CD4-positive, alpha-beta T cell treated with Interleukin-10 for 1 hour (primary cell): Measurements from ENCODE around the gene LANCL3.
"Not testable (repeated sequence)": the region's sequence is repeated elsewhere in the genome, so short reads cannot be mapped to it uniquely, and the experiment has no call there.

ENCODE experiments used
- DNase-seq: peaks from one replicate; pipeline ENCODE4 v3.0.0-alpha.2; 2020

LANCL3 gene

GRCh38 chrX:37638047-37638446 lies 66.6 kb downstream of the LANCL3 start:
- DNase-seq = no peak

DNA sequence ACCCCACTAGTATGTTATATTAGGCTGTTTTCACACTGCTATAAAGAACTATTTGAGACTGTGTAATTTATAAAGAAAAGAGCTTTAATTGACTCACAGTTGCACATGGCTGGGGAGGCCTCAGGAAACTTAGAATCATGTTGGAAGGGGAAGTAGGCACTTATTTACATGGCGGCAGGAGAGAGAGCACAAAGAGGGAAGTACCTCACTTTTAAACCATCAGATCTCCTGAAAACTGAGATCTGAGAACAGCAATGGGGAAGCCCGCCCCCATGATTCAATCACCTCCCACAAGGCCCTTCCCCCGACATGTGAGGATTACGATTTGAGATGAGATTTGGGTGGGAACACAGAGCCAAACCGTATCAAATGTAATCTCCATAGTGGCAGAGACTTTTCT lies 68.7 kb downstream of the LANCL3 start:
- DNase-seq = no peak

- no peak for DNase-seq
Observed at GRCh38 chrX:37641859-37642258, 70.4 kb downstream of the LANCL3 start.

GRCh38 chrX:37644381-37645305 lies 73.2 kb downstream of the LANCL3 start:
- no peak for DNase-seq

GRCh38 chrX:37646254-37646653 lies 74.8 kb downstream of the LANCL3 start:
- DNase-seq = no peak

GRCh38 chrX:37650879-37651278 lies 79.4 kb downstream of the LANCL3 start:
- DNase-seq = not testable (repeated sequence)

- DNase-seq = no peak
Observed at GRCh38 chrX:37651921-37652452, 80.5 kb downstream of the LANCL3 start.

GRCh38 chrX:37652589-37653231 lies 81.2 kb downstream of the LANCL3 start:
- DNase-seq = no peak

DNA sequence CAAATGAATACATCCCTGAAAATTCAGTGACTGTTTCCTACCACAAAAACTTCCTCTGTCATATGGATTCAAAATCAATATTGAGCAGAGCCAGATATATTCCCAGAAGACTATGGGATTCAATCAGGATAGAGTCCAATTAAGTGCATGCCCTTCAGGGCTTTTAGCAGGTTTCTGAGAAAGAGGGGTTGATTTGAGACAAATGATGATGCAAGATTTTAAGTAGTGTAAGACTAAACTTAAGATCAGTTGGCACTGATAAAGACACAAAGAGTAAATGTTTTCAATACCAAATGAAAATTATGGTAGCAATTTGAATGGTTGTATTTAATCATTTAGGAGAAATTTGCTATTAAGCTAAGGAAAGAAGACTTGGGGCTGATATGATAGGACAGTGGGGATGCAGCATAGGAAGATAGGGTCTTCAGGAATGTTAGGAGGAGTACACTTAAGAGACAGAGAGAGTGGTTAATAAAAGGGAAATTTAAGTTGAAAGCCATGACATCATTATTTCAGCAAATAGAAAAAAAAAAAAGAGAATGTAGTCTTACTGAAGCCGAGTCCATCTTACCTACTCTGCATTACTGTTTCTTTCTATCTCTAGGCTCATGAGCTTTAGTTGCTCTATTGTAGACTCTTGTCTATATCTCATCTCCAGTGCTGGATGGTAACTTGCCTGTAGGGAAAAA lies 82.1 kb downstream of the LANCL3 start:
- no peak for DNase-seq

GRCh38 chrX:37658343-37659030 lies 87.0 kb downstream of the LANCL3 start:
- DNase-seq = no peak

DNA sequence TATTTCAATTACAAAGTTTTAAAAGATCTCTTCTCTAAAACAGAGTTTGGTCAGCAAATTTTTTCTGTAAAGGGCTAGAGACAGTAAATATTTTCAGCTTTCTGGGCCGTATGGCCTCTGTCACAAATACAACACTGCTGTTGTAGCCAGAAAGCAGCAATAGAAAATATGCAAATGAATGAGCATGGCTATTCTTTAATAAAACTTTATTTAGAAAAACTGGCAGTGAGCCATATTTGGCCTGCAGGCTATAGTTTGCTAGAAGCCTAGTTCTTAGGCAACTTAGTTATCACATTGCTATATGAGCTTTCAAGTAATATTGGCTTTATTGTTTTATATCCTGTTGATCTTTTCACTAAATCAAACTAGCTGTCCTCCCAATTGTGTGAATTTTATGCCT lies 87.6 kb downstream of the LANCL3 start:
- DNase-seq = no peak

DNA sequence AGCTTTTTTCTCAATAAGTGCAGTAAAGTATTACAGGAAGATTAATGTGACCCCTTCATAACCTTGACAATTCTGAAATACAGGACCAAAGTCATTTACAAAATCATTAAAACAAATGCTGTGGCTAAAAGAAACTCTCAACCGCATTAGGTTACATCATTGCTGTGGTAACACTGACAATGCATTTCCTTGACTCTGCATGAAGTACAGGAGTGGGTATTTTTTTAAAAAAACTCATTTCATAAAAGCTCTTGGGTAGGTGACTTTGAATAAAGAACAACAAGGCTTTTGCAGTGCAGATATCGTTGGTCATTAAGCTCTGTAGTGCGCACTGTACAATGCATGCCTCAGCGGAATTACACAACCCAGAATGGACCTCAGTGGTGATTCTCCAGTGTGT lies 90.7 kb downstream of the LANCL3 start:
- DNase-seq = no peak

- DNase-seq = no peak
Observed at GRCh38 chrX:37666516-37666915, 95.1 kb downstream of the LANCL3 start.

DNA sequence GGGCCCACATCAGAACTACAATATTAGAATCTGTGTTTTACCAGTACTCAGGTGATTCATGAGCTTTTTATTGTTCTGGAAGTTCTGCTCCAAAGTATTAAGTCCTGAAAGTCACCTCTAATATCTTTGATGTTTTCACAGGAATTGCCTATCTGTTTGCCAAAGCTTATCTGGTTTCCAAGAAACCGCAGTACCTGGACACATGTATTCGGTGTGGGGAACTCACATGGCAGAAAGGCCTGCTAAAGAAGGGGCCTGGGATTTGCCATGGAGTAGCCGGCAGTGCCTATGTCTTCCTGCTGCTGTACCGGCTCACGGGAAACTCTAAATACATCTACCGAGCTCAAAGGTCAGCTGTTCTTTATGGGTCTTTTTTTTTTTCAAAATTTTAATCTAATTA lies 95.7 kb downstream of the LANCL3 start:
- DNase-seq = no peak

- DNase-seq = no peak
Observed at GRCh38 chrX:37672563-37672962, 101.1 kb downstream of the LANCL3 start.

DNA sequence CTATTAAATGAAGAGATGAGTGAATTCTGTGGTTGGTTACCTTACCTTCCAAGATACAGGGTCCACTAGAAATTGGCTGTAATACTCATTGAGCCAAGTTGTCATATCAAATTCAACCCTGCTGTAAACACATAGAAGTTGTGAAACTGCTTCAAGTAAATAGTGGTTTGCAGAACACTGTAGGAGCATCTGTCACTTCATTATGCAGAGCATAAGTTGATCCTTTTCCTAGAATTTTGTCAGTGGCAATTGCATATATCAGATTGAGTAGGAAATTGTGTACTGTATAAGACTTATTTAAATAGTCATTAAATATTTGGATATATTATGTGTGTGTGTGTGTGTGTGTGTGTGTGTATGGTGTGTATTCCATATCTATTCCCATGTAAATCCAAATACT lies 105.3 kb downstream of the LANCL3 start:
- DNase-seq = no peak

GRCh38 chrX:37677243-37677642 lies 105.8 kb downstream of the LANCL3 start:
- no peak for DNase-seq

- DNase-seq = no peak
Observed at GRCh38 chrX:37677765-37678164, 106.3 kb downstream of the LANCL3 start.

DNA sequence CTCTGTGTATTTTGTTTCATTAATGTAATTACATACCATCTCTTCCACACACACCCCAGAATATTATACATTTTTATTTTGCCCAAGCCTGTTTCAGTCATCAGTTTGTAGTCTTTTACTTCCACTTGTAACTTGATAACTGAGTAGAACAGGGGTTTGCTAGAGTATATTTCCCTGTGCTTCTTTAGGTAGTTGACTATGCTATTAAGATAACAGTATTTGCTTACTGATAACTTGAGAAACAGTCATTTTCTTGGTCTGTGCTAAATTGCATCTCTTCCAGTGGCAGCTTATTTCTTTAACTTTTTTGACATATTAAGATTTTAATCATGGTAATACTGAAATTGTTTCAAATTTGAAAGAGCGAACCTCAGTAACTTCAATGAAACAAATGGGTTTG lies 107.1 kb downstream of the LANCL3 start:
- no peak for DNase-seq

- no peak for DNase-seq
Observed at GRCh38 chrX:37679230-37679629, 107.8 kb downstream of the LANCL3 start.

DNA sequence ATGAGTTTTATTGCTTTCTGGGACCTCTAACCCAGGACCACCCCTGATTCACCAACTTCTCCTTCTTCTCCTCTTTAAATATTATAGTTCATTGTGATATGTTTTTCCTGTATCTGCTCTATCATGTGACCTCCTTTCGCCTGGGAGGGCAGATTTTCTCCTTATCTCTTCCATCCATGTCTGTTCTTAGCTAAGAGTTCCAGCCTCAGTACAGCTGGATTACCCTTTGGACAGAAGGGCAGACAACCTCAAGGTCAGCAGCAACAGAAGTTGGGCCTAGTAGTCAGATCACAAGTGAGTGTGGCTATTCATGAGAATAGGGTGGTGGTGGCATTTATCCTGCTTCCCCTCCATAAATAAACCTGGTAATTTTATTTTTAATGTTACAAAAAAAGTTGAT lies 108.4 kb downstream of the LANCL3 start:
- DNase-seq = no peak

DNA sequence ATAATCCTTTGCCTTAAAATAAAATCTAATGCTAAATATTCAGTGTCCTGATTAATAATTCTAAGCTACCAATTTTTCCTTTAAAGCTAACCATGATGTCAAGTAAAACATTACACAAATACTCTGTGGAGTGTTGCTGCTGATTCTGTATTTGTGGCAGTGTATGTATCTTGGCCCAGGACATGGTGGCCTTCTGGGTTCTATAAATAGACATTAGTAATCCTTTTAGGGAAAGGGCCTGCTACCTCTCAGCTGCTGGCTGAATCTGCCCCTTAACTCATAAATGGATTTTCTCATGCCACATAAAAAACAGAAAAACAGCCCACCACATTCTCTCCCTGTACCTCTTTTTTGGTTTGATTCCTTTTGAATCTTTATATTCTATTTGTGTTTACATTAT lies 113.0 kb downstream of the LANCL3 start:
- no peak for DNase-seq

GRCh38 chrX:37684973-37685372 lies 113.5 kb downstream of the LANCL3 start:
- no peak for DNase-seq
